Neural cell (in vitro differentiated cells): ENCODE measurements around the gene MAD2L1BP. TPM values are rescaled to one million over a fixed set of nuclear protein-coding genes. Genes with fewer than 3 reads are reported as not detected.
"Not testable (repeated sequence)": the region's sequence is repeated elsewhere in the genome, so short reads cannot be mapped to it uniquely, and the experiment has no call there.

ENCODE experiments used
- H2AFZ ChIP-seq: fragments of 200-600, 300-800 bp; sonication (generic), shearing (Covaris generic); 2 replicates; pipeline ENCODE4 v1.6.0; 2014; ENCODE audit warnings: low read depth, mild to moderate bottlenecking, antibody characterized with exemption, low read length, moderate library complexity
- H3F3A ChIP-seq: fragments of 200-600 bp; shearing (Covaris generic); 2 replicates; pipeline ENCODE4 v1.6.1; 2016; ENCODE audit warnings: mild to moderate bottlenecking, moderate library complexity, mixed read lengths, antibody characterized with exemption, low read length; ENCODE audit not compliant: insufficient read depth, poor library complexity, severe bottlenecking
- H3K27ac ChIP-seq: fragments of 200-600, 300-800 bp; sonication (generic), shearing (Covaris generic); 2 replicates; pipeline ENCODE4 v1.5.1; 2014; ENCODE audit warnings: mild to moderate bottlenecking, low read length, moderate library complexity
- H3K27me3 ChIP-seq: fragments of 300-800, 200-600 bp; sonication (generic), shearing (Covaris generic); 2 replicates; pipeline ENCODE4 v1.6.0; 2014; ENCODE audit warnings: mild to moderate bottlenecking, low read depth, low read length, moderate library complexity; ENCODE audit not compliant: insufficient read depth
- H3K36me3 ChIP-seq: fragments of 300-800, 200-600 bp; sonication (generic), shearing (Covaris generic); 2 replicates; pipeline ENCODE4 v1.5.1; 2014; ENCODE audit warnings: mild to moderate bottlenecking, antibody characterized with exemption, low read length, moderate library complexity; ENCODE audit not compliant: insufficient read depth
- H3K4me2 ChIP-seq: fragments of 300-800, 200-600 bp; sonication (generic), shearing (Covaris generic); 2 replicates; pipeline ENCODE4 v1.6.0; 2014; ENCODE audit warnings: mild to moderate bottlenecking, low read length
- H3K4me3 ChIP-seq: fragments of 300-800, 200-600 bp; sonication (generic), shearing (Covaris generic); 2 replicates; pipeline ENCODE4 v1.5.1; 2014; ENCODE audit warnings: mild to moderate bottlenecking, low read length, moderate library complexity
- H3K79me2 ChIP-seq: fragments of 200-600 bp; shearing (Covaris generic); replicated peaks from 2 replicates; pipeline ENCODE4 v1.6.0; 2014; ENCODE audit warnings: mild to moderate bottlenecking, low read length, moderate library complexity; ENCODE audit not compliant: insufficient read depth
- H3K9ac ChIP-seq: fragments of 300-800, 200-600 bp; sonication (generic), shearing (Covaris generic); 2 replicates; pipeline ENCODE4 v1.6.1; 2016; ENCODE audit warnings: mild to moderate bottlenecking, low read length, mixed read lengths
- H3K9me2 ChIP-seq: fragments of 200-600 bp; shearing (Covaris generic); 2 replicates; pipeline ENCODE4 v1.6.1; 2016; ENCODE audit warnings: mild to moderate bottlenecking, low read length, mixed read lengths; ENCODE audit not compliant: insufficient read depth
- H3K9me3 ChIP-seq: fragments of 200-600, 300-800 bp; sonication (generic), shearing (Covaris generic); 2 replicates; pipeline ENCODE4 v1.6.1; 2016; ENCODE audit warnings: mild to moderate bottlenecking, mixed run types, low read length, moderate library complexity, mixed read lengths
- H4K20me1 ChIP-seq: fragments of 200-600 bp; shearing (Covaris generic); 2 replicates; pipeline ENCODE4 v1.6.1; 2016; ENCODE audit warnings: mild to moderate bottlenecking, mixed run types; ENCODE audit not compliant: insufficient read depth
- EP300 ChIP-seq: fragments of 450-650 bp; conservative IDR thresholded peaks from 2 replicates; pipeline ENCODE4 v1.6.1; 2014; ENCODE audit warnings: antibody characterized with exemption, mild to moderate bottlenecking, moderate library complexity; ENCODE audit not compliant: poor library complexity, severe bottlenecking
- EZH2 ChIP-seq: fragments of 200-600, 300-800 bp; shearing (Covaris generic), sonication (generic); IDR thresholded peaks from 2 replicates; pipeline ENCODE4 v1.6.1; 2014; ENCODE audit warnings: antibody characterized with exemption, low read length, borderline replicate concordance, mild to moderate bottlenecking; ENCODE audit not compliant: insufficient read depth, poor library complexity, severe bottlenecking
- MXI1 ChIP-seq: fragments of 450-650 bp; conservative IDR thresholded peaks from 2 replicates; pipeline ENCODE4 v1.6.1; 2014; ENCODE audit warnings: antibody characterized with exemption, mild to moderate bottlenecking; ENCODE audit not compliant: poor library complexity, severe bottlenecking
- POLR2AphosphoS5 ChIP-seq: IDR thresholded peaks from 2 replicates; pipeline ENCODE4 v1.6.1; 2012
- RAD21 ChIP-seq: fragments of 450-650 bp; conservative IDR thresholded peaks from 2 replicates; pipeline ENCODE4 v1.6.1; 2014; ENCODE audit warnings: antibody characterized with exemption, mild to moderate bottlenecking, moderate library complexity
- REST ChIP-seq: IDR thresholded peaks from 2 replicates; pipeline ENCODE4 v1.6.1; 2012; ENCODE audit warnings: borderline replicate concordance
- SMC3 ChIP-seq: fragments of 450-650 bp; conservative IDR thresholded peaks from 2 replicates; pipeline ENCODE4 v1.6.1; 2014; ENCODE audit warnings: antibody characterized with exemption, mild to moderate bottlenecking, moderate library complexity; ENCODE audit not compliant: poor library complexity
- TAF1 ChIP-seq: IDR thresholded peaks from 2 replicates; pipeline ENCODE4 v1.6.1; 2012; ENCODE audit warnings: low read depth
- polyA plus RNA-seq: library from polyadenylated mRNA; depleted of rRNA; stranded (reverse); fragments of >200 nt; gene quantifications from 2 replicates; pipeline ENCODE4 v1.2.3, GENCODE V29; 2014
- TF ChIP-seq, protein P1 (sequence below): fragments of 450-650 bp; IDR thresholded peaks from 2 replicates; pipeline ENCODE4 v1.5.1; 2014; ENCODE audit warnings: antibody characterized with exemption, mild to moderate bottlenecking, moderate library complexity; ENCODE audit not compliant: poor library complexity, severe bottlenecking

Gene MAD2L1BP
- polyA plus RNA-seq, 1 donor from 2014 or later, result 43.2 TPM

DNA sequence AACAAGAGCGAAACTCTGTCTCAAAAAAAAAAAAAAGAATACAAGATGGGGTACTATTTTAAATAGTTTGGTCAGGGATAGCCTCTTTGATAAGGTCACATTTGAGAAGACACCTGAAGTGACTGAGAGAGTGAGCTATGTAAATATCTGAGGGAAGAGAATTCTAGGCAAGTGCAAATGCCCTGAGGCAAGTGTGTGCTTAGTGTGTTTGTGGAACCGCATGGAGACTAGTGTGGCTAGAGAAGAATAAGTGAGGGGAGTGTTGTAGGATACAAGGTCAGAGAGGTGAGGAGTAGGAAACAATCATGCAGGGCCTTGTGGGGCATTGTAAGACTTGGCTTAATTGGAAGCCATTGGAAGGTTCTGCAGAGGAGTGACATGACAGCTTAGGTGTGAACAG, 12.6 kb downstream of the MAD2L1BP start:
- no peak overlapping the region for H3K4me2 ChIP-seq
- H3K36me3 ChIP-seq, result no peaks in the 10 kb centered on the region
- no peaks in the 10 kb centered on the region for H3K27me3 ChIP-seq
- H3K9ac ChIP-seq, result no peak overlapping the region
- TF ChIP-seq, protein P1, sequence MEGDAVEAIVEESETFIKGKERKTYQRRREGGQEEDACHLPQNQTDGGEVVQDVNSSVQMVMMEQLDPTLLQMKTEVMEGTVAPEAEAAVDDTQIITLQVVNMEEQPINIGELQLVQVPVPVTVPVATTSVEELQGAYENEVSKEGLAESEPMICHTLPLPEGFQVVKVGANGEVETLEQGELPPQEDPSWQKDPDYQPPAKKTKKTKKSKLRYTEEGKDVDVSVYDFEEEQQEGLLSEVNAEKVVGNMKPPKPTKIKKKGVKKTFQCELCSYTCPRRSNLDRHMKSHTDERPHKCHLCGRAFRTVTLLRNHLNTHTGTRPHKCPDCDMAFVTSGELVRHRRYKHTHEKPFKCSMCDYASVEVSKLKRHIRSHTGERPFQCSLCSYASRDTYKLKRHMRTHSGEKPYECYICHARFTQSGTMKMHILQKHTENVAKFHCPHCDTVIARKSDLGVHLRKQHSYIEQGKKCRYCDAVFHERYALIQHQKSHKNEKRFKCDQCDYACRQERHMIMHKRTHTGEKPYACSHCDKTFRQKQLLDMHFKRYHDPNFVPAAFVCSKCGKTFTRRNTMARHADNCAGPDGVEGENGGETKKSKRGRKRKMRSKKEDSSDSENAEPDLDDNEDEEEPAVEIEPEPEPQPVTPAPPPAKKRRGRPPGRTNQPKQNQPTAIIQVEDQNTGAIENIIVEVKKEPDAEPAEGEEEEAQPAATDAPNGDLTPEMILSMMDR, result no peak
- TF ChIP-seq RAD21 (no peak), EP300 (no peak), REST (no peak), EZH2 (no peak), TAF1 (no peak), POLR2AphosphoS5 (no peak), SMC3 (no peak), MXI1 (no peak)
- no peak overlapping the region for H3K27ac ChIP-seq
- H3F3A ChIP-seq, result no peaks in the 10 kb centered on the region
- no peaks in the 10 kb centered on the region for H3K79me2 ChIP-seq
- H3K4me3 ChIP-seq, result no peak overlapping the region
- no peaks in the 10 kb centered on the region for H3K9me3 ChIP-seq
- no peak overlapping the region for H2AFZ ChIP-seq
- no peaks in the 10 kb centered on the region for H3K9me2 ChIP-seq
- H4K20me1 ChIP-seq, result no peaks in the 10 kb centered on the region

DNA sequence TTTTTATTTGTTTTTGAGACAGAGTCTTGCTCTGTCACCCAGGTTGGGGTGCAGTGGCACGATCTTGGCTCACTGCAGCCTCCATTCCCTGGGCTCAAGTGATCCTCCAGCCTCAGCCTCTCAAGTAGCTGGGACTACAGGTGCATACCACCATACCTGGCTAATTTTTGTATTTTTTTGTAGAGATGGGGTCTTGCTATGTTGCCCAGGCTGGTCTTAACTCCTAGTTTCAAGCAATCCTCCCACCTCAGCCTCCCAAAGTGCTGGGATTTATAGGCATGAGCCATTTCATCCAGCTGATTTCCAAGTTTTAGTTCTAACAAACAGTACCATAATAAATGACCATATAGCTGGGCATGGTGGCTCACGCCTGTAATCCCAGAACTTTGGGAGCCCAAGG, 17.2 kb downstream of the MAD2L1BP start:
- H4K20me1 ChIP-seq, H3K9me3 ChIP-seq, H3K36me3 ChIP-seq, H3K79me2 ChIP-seq, H3F3A ChIP-seq, H3K27ac ChIP-seq, H3K9ac ChIP-seq, H3K4me3 ChIP-seq, H3K4me2 ChIP-seq, H3K27me3 ChIP-seq, H3K9me2 ChIP-seq, H2AFZ ChIP-seq: not testable (repeated sequence)

- TF ChIP-seq MXI1, result no peak
- TF ChIP-seq, protein P1, result no peak
- TF ChIP-seq RAD21, result no peak
- TF ChIP-seq EP300, result no peak
- no peak for TF ChIP-seq SMC3
- TF ChIP-seq TAF1, result no peak
- no peak for TF ChIP-seq REST
- no peak for TF ChIP-seq POLR2AphosphoS5
- TF ChIP-seq EZH2, result no peak
- no peaks in the 10 kb centered on the region for H3F3A ChIP-seq
- no peak overlapping the region for H3K4me3 ChIP-seq
- no peaks in the 10 kb centered on the region for H4K20me1 ChIP-seq
- H2AFZ ChIP-seq, result no peak overlapping the region
- H3K27ac ChIP-seq, result no peak overlapping the region
- no peaks in the 10 kb centered on the region for H3K79me2 ChIP-seq
- peaks cover 5% of the 10 kb centered on the region for H3K36me3 ChIP-seq
- H3K9me2 ChIP-seq, result no peaks in the 10 kb centered on the region
- H3K9ac ChIP-seq, result no peak overlapping the region
- no peak overlapping the region for H3K4me2 ChIP-seq
- H3K27me3 ChIP-seq, result no peaks in the 10 kb centered on the region
- no peaks in the 10 kb centered on the region for H3K9me3 ChIP-seq
These were observed 21.7 kb downstream of the MAD2L1BP start for GRCh38 chr6:43657221-43657802.
